ENCODE data around the gene RPS21. TPM values are rescaled to one million over a fixed set of nuclear protein-coding genes. Genes with fewer than 3 reads are reported as not detected.

The RPS21 gene
- total and polyA plus RNA-seq, 2 of the 13 experiments (the other 11 are each of a cell fraction or from before 2014, with no cell fraction given): 2,647 to 11,063 TPM

GRCh38 chr20:62368976-62369814 lies 17.7 kb upstream of the RPS21 start (continued):
- TF ChIP-seq ZNF512 (CRISPR knock-in tag; IDR thresholded peaks at IDR 0.05) (no peak), ZNF296 (CRISPR knock-in tag; conservative IDR thresholded peaks at IDR 0.05) (no peak), STAT5B (CRISPR knock-in tag; IDR thresholded peaks at IDR 0.05) (no peak; the same call in 1 of the 2 replicates), GMEB2 (CRISPR knock-in tag; IDR thresholded peaks at IDR 0.05; ENCODE audit: low read depth) (no peak), JDP2 (CRISPR knock-in tag; IDR thresholded peaks at IDR 0.05; ENCODE audit: borderline replicate concordance) (no peak), EP300 (IDR thresholded peaks at IDR 0.05; ENCODE audit: low read depth in 2 of 2, low read length in 2 of 2) (no peak; a peak in 1 of 4 replicates), EP300 (CRISPR knock-in tag; IDR thresholded peaks at IDR 0.05; ENCODE audit: borderline replicate concordance) (no peak; the same call in 1 of the 2 replicates), TFDP2 (CRISPR knock-in tag; IDR thresholded peaks at IDR 0.05) (0 out of 2 replicates have a peak, but pooled peaks have one; percentile 3), SCMH1 (CRISPR knock-in tag; IDR thresholded peaks at IDR 0.05; ENCODE audit: borderline replicate concordance) (no peak), ZNF784 (CRISPR knock-in tag; IDR thresholded peaks at IDR 0.05; ENCODE audit: borderline replicate concordance) (no peak; the same call in 1 of the 2 replicates), ZFP37 (CRISPR knock-in tag; IDR thresholded peaks at IDR 0.05; ENCODE audit: borderline replicate concordance) (0 out of 2 replicates have a peak, but pooled peaks have one; percentile 12), DBP (CRISPR knock-in tag; IDR thresholded peaks at IDR 0.05; ENCODE audit: not compliant biosample characterization) (no peak), HNRNPUL1 (IDR thresholded peaks at IDR 0.05; ENCODE audit: low read depth, low read length) (no peak), GLMP (CRISPR knock-in tag; IDR thresholded peaks at IDR 0.05; ENCODE audit: borderline replicate concordance) (no peak), ZNF670 (CRISPR knock-in tag; IDR thresholded peaks at IDR 0.05; ENCODE audit: borderline replicate concordance) (no peak), ZBTB7A (CRISPR knock-in tag; IDR thresholded peaks at IDR 0.05) (no peak; the same call in 1 of the 2 replicates), SRSF4 (IDR thresholded peaks at IDR 0.05; ENCODE audit: low read depth, low read length, poor library complexity, severe bottlenecking) (no peak), RBM22 (optimal IDR thresholded peaks at IDR 0.05; ENCODE audit: low read length) (no peak), CEBPG (CRISPR knock-in tag; IDR thresholded peaks at IDR 0.05) (no peak; the same call in 1 of the 2 replicates), ZNF883 (CRISPR knock-in tag; IDR thresholded peaks at IDR 0.05; ENCODE audit: not compliant biosample characterization) (no peak), CEBPB (IDR thresholded peaks at IDR 0.05; ENCODE audit: borderline replicate concordance, low read depth, low read length) (no peak)

Measured in HepG2 (cell line).